NB4 (cell line): ENCODE results near the gene ANKRD2.

Experiments used
- CTCF ChIP-seq: IDR thresholded peaks from one replicate; pipeline ENCODE4 v1.5.1; 2012; ENCODE audit warnings: low read depth, low read length
- MAX ChIP-seq: IDR thresholded peaks from 2 replicates; pipeline ENCODE4 v1.6.1; 2011; ENCODE audit warnings: low read depth, low read length
- MYC ChIP-seq: IDR thresholded peaks from 2 replicates; pipeline ENCODE4 v1.6.1; 2011; ENCODE audit warnings: low read depth, low read length
- POLR2A ChIP-seq: IDR thresholded peaks from 2 replicates; pipeline ENCODE4 v1.6.1; 2011; ENCODE audit warnings: mild to moderate bottlenecking; ENCODE audit not compliant: insufficient read length; ENCODE audit errors: extremely low read depth

GRCh38 chr10:97529685-97530465, 42.7 kb upstream of the ANKRD2 start:
- no peak for TF ChIP-seq CTCF
- no peak for TF ChIP-seq POLR2A
- no peak for TF ChIP-seq MAX
- no peak for TF ChIP-seq MYC
